A204.1 (cell line): ENCODE data around the gene ROBO1.

Experiments used
- FAIRE-seq: peaks from 2 replicates; lab custom pipeline; 2012; peaks lifted over from hg19 to GRCh38; lab: Jason Lieb, UNC

Gene ROBO1

DNA sequence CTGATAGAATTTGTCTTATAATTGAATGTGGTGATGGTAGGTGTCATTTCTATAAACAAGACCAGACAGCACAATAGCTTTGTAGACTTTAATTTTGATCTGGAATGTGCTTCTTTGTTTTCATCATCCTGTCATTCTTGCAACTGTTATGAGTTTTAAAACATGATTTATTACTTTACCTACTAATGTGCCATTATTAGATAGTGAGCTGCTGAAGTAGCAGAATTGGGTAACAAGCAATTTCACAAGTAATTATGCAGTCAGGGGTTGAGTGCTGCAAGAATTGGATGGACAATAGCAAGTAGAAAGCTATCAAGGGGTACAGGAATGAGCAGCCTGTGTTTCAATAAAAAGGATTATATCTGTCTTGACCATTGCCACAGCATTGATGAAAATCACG, 975.6 kb downstream of the ROBO1 start:
- FAIRE-seq: no peak

DNA sequence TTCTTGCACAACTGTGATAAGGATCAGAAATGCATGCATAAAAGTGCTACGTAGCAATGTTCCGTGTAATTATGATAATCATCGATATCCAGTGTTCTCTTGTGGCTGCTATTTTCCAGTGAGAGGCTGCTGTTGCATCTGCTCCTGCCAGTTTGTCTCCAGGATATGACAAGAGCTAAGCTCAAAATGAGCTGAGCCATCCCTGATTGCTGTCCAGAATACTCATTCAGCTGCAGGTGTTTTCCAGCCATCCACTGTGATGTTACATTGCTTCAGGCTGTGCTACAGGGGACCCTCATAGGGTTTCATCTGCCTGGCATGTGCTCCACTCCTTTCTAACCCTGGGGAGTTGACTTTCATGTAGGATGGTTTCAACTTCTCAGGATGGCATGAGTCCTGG, 976.0 kb downstream of the ROBO1 start:
- FAIRE-seq: no peak

DNA sequence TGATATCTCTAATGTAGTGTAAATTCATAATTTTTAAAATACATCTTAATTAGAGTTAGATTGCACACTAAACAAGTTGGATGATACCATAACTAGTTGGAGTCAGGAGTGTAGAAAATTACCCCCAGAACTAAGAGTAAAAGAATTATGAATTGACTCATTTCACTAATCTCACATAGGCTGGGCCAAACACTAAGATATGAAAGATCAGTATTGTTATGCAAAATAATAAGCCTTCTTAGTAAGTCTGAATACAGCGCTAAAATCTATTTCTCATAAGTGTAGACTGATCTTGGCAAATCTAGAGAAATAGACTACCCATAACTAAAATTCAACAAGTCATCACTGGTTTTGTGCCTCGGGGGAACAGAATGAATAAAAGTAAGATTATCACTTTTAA, 979.0 kb downstream of the ROBO1 start:
- no peak for FAIRE-seq

DNA sequence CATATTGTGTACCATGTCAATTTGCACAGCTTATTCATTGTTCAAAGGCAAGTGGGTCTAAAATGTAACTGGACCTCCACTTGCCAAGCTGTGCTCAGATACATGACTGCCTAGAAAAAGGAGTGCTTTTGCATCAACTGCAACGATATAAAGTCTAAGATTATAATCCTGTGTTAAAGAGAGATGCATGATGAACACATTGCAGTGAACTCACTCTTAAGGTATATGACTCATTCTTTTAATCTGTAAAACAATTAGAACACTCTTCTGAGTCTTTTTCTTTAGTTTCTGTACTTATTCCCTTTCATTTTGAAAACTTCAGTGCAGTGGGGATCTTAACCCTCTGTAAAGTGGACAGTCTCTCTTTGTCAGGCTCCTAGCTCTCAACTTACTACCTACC, 982.8 kb downstream of the ROBO1 start:
- FAIRE-seq: no peak

DNA sequence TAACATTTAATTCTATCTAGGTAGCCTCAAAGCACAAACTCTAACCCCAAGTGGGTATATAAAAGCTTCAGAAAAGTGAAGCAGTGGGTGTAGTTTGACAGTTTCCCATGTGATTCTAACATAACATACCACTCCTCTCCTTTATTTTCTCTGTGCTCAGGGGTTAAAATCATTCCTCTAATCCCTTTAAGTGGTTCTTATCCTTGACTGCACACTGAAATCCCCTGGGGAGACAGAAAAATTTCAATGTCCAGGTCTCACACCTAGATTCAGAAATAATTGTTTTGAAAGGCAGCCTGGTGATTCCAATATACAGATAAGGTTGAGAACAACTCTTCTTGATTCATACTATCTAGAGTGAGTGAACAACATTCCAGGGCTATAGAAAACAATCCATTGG, 986.4 kb downstream of the ROBO1 start:
- no peak for FAIRE-seq

DNA sequence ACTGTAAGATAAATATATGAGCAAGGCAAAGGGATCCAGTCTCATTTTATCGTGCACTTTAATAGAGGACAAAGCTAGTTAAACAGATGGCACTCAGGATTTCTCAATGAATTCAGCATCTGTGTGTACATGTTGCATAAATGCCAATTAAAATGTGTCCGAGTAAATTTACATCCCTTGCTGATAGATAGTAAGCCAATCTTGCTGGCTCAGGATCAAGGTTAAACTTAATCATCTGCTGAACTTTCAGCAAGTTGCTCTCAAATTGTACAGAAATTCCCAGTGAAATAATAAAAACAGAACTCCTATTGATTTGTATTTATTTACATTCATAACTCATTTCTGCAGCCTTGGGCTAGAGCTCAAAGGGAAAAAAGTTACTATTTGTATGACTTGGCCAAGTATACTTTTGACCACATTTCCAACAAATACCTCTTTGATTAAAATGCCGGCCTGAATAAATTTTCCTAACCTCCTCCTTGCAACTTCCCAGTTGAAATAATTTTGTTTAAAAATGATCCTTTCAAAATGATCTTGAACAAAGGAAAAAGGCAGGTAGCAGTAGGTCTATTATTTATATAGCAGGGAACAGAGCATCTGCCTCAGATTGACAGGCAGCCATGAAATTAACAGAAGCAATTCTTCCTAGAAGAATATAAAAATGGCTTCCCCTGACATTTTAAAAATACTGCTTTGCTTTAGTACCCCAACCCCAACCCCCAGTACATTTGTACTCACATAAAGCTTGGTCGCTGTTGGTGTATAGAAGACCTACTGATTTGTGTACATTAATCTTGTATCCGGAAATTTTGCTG, 1001.9 kb downstream of the ROBO1 start:
- FAIRE-seq: no peak

DNA sequence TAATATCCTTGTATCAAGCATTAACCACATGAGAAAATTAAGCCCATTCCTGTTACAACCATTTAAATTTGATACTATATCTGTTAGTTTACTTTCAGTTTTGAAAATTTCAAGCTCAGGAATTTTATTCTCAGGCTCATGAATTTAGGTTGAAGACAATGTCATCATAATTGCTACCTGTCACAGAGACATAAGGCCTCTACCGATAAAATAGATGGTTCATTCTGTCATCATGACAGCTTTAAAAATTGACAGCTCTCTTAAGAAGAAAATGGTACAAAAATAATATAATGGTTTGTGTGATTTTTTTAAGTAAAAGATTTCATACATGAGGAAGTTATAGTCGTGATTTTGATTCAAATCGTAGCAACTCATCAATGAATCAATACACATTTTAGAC, 1003.2 kb downstream of the ROBO1 start:
- FAIRE-seq: no peak

DNA sequence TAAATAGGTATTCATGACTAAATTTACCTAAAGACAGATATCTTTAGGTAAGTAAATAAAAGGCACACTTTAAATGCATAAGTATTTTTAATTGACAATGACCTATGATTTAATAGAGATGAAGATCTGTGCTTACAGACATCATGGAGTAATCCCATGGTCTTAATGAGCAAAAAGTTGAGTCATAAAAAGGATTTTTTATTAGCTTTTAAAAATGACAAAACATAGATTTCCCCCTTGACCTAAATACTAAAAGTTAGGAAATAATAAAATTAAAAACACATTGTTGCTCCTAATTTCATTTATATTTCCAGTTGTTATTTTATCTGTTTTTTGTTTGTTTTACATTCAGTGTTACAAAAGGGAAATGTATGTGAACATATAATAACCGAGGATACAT, 1005.7 kb downstream of the ROBO1 start:
- no peak for FAIRE-seq

DNA sequence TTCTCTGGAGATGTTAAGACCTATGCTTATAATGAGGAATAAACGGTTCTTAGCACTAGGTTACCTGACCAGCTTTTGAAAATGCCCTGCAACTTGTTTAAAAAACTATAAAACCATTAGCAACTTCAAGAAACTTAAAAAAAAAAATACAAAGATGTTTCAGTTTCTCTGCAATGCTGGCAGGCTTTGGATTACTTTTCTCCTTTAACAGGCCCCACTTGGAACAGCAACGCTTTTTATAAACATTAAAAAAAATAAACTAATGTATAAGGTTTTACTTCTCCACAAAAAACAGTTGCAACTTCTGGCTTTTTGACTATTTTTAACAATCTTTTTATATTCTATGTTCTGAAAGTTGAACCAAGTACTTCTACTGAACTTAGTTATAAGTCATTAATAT, 1006.7 kb downstream of the ROBO1 start:
- no peak for FAIRE-seq

DNA sequence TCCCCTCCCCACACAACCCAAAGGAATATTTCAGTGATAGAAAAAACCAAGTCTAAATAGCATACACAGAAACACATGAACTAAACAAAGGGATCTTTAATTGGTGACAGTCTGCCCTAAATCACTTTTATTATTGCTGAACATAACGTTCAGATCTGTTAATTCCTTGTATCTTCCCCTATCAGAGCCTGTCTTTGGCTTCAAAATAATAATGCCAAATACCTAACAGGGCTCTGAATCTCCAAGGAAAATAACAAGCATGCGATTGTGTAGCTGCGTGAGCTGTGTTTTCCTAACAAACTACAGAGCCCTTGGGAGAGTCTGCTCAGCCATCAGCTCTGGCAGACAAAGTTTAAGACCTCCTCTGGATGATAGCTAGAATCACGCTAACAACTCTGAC, 1010.1 kb downstream of the ROBO1 start:
- peak; percentile 99 for FAIRE-seq

DNA sequence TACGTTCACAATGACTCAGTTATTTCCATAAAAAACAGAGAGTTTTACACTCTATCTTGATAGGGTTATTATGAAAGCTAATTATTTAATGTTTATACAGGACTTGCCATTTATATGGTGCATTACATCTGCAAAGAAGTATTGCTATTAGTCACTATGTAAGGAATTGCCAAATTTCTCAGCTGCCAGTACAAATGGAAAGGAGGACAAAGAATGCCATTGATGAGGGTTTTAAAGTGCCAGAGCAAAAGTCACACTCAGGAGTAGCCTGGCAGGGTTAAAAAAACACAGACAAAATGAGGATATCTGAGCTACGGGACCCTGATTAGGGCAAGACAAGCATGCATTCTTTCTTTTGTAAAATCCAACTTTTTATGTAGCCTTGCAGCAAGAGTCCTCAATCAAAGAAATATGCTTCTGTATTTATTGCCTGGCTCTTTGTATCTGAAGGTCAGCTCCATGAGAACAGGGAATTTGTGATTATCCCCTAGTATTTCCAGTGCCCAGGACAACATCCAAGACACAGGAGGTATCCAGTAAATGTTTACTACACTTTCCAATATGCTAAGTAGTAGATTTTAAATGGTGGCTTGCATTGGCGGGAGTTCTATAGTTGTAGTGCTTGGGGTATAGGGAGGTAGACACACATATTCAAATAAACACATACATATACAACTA, 1013.6 kb downstream of the ROBO1 start:
- FAIRE-seq: peak; percentile 100

DNA sequence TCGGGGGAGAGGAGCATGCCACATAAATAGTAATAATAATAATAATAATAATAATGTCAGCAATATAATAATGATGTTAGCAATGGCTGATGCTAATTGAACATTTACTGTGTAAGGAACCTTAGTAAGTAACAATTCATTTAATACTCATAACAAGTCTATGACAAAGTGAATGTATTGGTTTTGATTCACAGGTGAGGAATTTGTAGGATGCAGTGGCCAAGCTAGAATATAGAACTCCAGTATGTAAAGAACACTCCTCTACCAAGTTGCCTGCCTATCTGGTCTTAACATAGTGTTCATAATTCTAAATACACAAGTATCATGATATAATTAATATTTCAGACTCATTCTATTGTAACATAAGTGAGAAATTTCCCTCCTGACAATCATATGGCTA, 1016.5 kb downstream of the ROBO1 start:
- no peak for FAIRE-seq

DNA sequence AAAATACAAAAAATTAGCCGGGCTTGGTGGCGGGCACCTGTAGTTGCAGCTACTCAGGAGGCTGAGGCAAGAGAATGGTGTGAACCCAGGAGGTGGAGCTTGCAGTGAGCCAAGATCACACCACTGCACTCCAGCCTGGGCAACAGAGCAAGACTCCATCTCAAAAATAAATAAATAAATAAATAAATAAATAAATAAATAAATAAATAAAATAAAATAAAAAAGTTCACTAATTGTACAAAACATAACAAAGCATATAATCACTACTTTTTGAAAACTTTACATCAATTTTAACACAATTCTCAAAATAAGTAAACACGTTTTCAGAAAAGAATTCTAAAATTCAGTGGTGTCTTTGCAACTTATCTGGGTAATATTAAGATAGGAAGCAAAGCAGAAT, 1017.5 kb downstream of the ROBO1 start:
- FAIRE-seq: peak; percentile 62

DNA sequence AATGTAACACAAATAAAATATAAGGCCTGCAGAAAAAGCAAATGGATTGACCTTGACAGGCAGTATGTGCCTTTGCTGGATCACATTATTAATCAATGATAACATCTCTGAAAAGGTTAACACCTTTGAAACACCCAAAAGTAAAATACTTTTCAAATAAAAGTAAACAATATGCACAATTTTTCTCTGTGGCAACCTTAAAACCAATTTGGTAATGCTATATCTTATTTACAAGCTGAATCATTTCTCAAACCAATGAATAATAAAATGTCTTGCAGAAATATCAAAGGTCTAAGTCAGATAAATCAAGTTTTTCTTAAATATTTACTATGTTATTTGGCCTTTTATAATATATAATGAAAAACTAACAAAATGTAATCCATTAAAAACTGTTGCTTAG, 1018.7 kb downstream of the ROBO1 start:
- FAIRE-seq: peak; percentile 94

DNA sequence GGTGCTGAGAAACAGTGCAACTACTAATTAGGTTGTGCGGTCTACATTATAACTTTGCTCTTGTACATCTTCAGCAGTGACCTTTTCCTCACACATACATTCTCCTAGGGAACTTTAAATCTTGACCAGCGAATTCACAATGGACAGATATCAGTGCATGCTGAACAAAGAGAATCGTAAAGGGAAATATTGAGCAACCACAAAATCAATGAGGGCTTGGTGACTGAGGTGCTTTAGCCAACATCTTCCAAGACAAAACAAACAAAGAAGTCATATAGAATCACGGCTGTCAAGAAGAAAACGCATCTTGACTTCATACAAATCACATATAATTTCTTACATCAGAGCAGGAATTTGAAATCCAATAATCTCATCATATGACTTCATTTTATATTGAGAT, 1022.0 kb downstream of the ROBO1 start:
- no peak for FAIRE-seq

DNA sequence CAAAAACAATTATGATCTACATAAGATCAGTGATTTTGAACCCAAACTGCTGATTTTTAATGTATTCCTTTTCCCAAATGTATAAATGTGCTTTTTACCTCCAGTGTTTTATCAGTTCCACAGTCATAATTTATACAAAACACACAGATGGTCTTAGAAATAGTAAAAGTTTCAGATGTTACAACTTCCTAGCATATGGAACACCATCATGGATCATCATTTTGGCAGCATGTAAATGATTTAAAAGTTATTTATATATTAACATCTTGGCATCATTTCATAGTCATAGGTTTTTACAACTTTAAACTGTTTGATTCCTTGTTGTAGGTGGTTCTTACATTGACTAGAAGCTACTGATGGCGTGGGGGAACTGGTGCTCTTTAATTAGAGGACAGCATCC, 1025.3 kb downstream of the ROBO1 start:
- FAIRE-seq: no peak

DNA sequence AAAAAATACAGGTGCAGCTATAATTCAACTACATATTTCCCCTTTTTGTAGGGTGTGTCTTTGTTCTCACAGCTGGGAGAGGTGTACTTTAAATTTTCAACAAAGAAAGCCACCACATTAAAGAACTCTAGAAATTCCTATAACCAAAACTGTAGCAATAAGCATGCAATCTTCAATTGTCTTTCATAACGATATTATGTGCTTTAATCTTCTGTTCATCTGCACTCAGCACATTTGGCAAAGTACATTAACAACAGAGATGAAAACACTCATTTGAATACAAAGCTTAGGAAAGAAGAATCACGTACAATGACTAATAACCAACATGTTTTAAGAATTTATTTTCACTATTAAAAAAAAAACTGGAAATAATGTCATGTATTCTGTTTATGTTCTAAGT, 1025.8 kb downstream of the ROBO1 start:
- FAIRE-seq: no peak

DNA sequence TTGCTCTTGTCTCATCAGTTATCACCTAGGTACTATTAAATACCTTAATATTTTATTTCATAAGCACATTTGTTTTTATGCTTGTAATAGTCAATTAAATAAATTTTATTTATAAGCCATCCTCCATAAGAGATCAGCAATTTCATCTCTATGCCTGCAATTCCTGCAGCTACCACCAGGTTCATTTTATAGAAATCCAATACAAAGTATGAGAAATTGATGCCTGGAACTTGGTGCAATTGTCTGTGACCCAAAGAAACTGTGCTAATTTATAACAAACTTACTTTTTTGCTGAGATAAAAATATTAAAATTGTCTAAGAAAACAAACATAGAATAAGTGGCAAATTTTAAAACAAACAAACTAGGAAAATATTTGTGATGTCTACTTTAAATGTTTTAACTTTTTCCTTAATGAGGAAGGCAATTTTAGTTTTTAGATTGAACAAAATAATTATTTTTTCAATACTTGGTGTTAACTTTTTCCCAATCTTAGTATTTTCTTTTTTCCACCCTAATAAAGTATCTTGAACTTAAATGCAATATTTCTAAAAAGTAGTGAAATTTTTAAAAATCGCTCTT, 1026.6 kb downstream of the ROBO1 start:
- FAIRE-seq: peak; percentile 79

DNA sequence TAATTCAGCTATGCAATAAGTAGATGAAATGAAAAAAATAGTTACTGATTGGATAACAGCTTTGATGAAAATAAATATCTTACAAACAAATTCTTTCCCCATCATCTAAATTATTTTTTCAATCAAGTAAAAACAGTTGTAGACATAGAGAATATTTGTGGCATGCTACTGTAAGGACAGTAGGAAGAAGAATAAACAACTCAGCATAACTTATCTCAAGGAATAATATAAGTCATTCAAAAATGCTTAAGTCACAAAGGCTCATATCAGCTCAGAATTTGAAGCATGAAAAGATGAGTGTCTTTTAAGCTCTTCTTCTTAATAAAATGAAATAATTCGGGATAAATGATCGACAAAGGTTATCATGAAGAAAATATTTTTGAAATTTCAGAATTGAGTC, 1029.0 kb downstream of the ROBO1 start:
- no peak for FAIRE-seq

DNA sequence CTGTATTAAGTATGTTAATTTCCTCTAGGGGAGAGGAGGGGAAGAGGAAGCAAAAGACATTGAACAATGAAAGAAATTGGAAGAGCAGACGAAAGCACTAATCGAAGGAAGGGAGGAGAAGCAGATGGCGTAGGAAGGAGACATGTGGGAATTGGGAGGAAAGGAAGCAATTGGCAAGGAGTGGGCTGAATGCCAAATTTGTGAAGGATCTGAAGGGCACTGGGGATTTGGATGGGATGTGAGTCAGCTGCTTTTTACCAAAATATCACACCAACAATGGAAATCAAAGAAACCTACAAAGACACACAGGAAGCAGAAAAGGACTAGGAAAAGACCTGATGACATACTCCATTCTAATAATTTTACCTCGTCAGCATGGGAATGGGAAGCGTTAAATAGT, 1029.8 kb downstream of the ROBO1 start:
- FAIRE-seq: no peak

DNA sequence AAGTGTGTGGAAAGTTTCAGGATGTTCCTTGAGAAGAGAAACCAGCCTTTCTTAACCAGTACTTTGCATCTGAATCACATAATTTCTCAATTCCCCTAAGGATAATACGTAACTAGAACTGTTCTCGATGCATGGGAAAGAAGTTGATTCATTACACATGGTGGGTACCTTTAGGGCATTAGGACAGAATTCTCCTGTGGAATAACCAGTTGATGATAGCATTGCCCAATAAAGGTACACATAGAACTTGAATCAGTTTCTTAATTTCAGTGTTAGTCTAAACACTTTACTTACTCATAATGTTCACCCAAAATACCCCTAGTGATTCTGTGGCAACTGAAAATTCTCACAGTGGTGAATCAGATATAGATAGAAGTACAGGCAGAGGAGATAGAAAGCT, 1030.9 kb downstream of the ROBO1 start:
- FAIRE-seq: no peak

DNA sequence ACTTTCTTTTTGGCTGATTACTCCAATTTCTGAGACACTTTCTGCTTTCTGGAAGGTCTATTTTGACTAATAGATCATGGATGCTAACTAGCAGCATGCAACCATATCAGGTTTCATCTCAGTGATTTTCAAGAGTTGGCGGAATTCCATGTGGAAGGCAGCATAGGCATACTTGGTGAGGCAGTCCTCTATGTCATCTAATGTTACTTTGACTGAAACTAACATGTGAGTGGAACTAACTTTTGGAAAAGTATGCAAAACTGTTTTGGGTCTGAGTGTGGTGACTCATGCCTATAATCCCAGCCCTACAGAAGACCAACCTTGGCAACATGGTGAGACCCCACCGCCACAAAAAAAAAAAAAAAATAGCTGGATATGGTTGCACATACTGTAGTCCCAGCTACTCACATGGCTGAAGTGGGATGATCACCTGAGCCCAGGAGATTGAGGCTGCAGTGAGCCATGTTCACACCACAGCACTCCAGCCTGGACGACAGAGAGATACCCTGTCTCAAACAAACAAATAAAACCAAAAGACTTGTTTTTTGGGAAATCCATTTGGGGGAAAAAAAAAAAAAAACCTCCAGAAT, 1033.7 kb downstream of the ROBO1 start:
- FAIRE-seq: no peak

DNA sequence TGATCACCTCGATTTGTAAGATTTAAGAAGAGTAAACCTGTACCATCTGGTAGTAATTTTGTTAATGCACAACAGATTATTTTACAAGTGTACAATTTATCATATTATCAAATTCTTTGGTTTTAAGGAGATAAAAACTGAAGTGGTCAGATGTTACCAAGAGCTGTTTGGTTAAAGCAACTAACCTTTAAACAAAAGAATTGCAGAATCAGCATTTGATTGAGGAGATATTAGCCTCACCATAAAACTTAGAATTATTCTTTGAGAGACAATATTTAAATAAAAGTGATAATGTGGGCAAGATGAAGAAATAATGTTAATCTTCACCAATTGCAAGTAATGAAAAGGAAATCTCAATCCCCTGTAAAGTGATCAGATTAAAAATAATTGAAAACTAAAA, 1034.9 kb downstream of the ROBO1 start:
- FAIRE-seq: no peak
